ENCODE results near the gene MYO1E.
"Not testable (repeated sequence)": the region's sequence is repeated elsewhere in the genome, so short reads cannot be mapped to it uniquely, and the experiment has no call there.

MYO1E gene

DNA sequence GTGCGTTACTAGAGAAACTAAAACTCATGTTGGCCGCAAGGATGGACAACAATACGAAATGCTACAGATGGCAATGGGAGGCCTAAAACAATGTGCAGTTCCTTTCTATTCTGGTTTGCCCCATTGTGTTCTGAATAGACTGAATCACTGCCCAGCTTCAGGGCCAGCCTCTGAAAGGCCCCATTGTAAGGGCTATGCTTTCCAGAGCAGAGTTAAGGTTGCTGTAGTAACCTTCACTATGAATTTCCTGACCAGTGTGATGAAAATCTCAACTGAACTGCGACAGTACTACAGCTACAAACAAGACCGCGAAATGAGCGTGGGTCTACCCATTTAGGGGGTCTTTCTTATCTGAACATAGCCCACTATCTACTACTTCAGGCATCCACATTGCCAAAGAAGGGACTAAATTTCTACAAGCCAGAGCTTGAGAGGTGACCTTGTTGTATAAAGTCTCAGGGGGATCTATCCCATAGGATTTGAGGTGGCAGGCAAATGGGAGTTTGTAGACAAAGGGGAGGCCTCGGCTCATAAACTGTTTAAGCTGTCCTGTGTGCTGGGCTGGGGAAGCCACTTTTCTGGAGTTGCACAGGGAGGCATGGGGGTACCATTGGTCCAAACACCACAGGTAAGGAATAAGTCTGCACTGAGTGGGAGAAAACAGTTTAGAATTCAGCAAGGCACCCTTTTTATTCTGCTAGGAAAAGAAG lies 80.1 kb downstream of the MYO1E start:
- no peak for DNase-seq (ENCODE audit: insufficient read length, low spot score)
- FAIRE-seq = no peak
- TF ChIP-seq POLR2A (IDR thresholded peaks at IDR 0.05; ENCODE audit: low read depth, low read length) = no peak

DNA sequence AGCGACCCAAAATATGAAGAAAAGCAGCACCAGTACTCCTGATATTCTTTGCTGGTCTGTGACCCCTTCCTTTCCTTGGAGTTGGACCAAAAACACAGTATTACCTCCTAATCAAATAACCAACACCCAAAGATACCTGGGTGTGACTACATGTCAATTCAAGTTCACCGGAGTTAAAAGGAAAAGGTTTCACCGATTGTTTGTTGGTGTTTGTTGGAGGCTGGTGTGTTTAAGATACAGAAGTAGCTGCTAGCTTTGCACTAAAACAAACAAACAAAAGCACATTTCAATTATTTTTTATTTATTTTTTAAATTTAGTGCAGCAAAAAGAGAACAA lies 81.5 kb downstream of the MYO1E start:
- FAIRE-seq (no peak), DNase-seq (ENCODE audit: insufficient read length, low spot score) (no peak)
- no peak for TF ChIP-seq POLR2A (IDR thresholded peaks at IDR 0.05; ENCODE audit: low read depth, low read length)

DNA sequence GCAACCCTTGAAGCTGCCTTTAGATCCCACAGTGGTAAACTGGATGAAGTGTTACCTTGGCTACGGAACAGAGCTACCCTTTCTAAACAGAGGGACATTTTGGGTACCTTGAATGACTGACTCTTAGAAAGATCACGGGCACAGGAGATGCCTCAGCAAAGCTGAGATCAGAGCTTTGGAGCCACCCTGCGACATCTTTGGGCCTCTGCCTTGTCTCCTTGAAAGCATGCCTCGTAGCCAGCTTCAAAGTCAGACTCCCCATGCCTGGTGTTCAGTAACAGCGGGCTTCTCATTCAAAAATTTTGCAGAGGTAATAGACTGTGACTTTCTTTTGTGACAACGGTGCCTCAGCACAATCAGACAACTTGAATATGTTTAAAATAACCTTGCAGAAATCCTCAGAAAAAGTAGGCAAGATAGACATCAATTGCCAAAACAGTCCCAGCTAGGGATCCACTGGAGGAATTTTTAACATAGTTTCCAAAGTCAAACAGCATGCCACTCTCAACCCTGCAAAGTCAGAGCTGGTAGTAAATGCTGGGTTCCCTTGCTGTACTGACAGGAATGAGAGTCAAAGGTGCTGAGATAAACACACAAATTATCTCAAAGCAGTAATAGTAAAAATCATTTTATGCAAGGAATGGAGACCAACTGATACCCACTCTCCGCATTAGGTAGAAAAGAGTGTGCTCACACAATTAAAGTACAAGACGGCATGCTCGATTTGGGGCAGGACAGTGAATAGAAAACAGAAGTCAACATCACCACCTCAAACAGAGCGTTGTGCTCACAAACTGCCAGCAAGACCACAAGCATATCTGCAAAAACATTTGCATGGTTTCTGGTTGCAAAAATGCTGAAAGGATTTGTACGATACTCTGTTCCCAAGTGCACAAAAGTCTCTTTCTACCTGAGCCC lies 82.1 kb downstream of the MYO1E start:
- no peak for FAIRE-seq

DNA sequence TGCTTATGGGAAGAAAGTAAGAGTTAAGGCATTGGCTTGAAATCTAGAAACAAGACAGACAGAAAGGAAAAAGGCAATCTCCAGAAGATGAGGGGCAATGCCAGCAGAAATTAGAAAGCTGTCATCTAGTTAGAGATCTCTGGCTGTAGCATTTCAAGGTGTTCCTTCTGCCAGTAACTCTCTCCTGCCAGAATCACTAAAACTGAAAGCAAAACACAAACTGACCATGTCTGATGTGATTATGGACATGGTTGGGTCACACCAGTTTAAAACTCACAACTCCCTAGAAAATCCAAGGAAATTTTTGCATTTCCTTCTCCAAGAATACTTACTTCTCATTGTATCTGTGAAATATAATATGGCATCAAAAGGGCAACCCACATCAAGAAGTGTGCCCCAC lies 83.1 kb downstream of the MYO1E start:
- DNase-seq (ENCODE audit: insufficient read length, low spot score) (no peak), FAIRE-seq (no peak)
- no peak for TF ChIP-seq POLR2A (IDR thresholded peaks at IDR 0.05; ENCODE audit: low read depth, low read length)

More for the DNA sequence above, 82.1 kb downstream of the MYO1E start:
- DNase-seq (ENCODE audit: insufficient read length, low spot score) = no peak
- TF ChIP-seq POLR2A (IDR thresholded peaks at IDR 0.05; ENCODE audit: low read depth, low read length) = no peak

DNA sequence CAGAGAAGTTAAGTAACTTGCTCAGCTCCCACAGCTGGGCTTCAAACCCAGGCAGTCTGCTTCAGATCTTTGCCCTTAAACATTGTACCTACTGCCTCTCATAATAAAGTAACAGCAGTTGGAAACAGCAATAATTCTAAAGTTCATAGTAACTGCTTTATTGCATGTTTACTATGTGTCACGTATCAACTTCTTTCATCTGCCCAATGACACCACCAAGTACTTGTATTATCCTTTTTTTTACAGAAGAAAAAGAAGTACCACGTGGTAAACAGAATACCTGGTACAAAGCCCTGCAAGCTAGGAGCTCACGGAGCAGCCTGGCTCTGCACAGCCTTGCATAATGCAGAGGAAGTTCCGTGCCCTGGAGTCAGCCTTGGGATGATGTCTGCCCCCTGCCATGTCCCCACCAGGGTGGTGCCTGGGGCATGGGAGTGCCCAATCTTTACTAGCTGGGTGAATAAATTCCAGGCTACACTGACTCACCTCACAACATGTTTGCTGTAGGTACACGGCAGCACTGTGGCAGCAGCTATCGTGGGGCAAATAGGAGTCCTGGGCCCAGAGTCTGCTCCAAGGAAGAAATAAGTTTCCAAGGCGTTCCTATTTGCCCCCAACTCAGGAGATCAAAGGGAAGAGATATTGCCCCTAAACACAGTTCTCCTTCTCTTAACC lies 88.8 kb downstream of the MYO1E start:
- FAIRE-seq (peak; percentile 72), DNase-seq (ENCODE audit: insufficient read length, low spot score) (peak; percentile 67)
- no peak for TF ChIP-seq POLR2A (IDR thresholded peaks at IDR 0.05; ENCODE audit: low read depth, low read length)

DNA sequence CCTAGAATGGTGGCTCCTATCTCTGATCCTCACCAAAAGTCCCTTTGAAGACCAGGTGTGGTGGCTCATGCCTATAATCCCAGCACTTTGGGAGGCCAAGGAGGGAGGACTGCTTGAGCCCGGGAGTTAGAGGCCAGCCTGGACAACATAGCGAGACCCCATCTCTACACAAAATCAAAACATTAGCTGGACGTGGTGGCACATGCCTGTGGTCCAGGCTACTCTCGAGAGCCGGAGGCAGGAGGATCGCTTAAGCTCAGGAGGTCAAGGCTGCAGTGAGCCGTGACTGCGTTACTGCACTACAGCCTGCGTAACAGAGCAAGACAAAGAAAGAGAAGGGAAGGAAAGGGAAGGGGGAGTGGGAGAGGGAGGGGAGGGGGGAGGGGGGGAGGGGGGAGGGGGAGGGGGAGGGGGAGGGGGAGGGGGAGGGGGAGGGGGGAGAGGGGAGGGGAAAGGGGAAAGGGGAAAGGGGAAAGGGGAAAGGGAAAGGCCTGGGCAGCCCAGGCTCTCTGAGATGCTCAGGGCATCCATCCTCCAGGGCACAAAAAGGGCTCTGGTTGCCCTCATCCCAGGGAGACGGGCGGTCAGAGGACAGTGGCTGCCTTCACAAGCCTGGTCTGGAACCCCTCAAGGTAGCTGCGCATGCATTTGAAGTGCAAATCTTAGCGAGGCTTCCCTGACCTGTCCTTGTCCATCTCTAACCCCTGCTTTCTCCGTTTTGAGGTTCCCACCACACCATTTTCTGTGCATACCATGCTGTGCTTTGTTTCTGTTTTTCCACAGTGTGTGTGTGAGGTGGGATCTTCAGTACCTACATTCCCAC lies 89.9 kb downstream of the MYO1E start:
- no peak for FAIRE-seq
- TF ChIP-seq POLR2A (IDR thresholded peaks at IDR 0.05; ENCODE audit: low read depth, low read length) = no peak
- DNase-seq (ENCODE audit: insufficient read length, low spot score) = no peak

DNA sequence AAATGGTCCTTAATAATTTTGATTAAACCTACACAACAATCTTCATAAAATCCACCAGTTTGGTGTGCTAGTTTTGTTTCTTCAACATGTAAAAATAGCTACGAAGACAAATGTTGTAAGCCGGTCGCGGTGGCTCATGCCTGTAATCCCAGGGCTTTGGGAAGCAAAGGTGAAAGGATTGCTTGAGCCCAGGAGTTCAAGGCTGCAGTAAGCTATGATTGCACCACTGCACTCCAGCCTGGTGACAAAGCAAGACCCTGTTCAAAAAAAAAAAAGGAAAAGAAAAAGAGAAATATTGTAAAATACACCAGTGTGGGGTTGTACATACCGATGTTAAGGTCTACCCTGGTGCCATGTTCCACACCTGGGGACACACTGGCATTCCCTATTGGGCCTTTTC lies 91.0 kb downstream of the MYO1E start:
- no peak for TF ChIP-seq POLR2A (IDR thresholded peaks at IDR 0.05; ENCODE audit: low read depth, low read length)
- DNase-seq (ENCODE audit: insufficient read length, low spot score) (no peak), FAIRE-seq (no peak)

DNA sequence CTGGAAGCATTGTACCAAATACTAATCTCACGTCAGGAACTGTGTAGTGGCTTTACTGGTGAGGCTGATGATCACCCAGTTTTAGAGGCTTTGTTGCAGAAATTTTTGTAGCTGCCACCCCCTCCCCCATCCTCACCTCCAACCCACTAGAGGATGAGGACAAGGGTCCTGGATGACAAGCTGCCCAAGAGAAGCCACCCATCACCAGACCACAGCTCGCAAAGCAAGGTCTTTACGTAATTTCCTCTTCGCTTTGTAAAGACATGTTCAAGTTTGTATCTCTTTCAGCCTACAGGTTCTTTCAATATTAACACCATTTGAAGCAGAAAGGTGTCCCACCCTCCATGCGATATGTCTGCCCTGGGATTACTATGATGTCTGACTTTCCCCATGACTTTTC lies 91.8 kb downstream of the MYO1E start:
- TF ChIP-seq POLR2A (IDR thresholded peaks at IDR 0.05; ENCODE audit: low read depth, low read length) = no peak
- DNase-seq (ENCODE audit: insufficient read length, low spot score) = no peak
- no peak for FAIRE-seq

DNA sequence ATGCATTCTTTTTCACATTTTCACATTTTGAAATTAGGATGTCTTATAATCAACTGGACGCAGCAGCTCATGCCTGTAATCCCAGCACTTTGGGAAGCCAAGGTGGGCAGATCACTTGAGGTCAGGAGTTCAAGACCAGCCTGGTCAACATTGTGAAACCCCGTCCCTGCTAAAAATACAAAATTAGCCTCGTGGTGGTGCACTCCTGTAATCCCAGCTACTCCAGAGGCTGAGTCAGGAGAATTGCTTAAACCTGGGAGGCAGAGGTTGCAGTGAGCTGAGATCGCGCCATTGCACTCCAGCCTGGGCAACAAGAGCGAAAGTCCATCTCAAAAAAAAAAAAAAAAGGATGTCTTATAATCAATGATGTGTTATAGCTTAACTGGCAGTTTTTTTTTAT lies 92.4 kb downstream of the MYO1E start:
- not testable (repeated sequence) for DNase-seq (ENCODE audit: insufficient read length, low spot score); FAIRE-seq

DNA sequence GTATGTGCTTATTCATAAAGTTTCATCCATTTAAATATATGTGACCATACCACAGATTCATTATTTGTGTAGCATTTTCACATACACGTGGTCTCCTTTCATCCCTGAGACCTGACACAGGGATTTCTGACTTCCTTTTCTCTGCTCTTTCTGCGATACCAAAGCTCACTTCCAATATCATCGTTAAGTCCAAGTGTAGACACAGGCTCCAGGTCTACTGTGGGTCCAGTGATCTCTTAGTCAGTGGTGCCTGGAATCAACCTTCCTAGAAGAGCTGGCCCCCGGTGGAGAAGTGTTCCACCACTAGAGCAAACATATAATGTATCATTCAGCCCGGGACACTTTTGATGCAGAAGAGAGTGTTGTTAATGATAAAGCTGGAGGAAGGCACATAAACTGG lies 93.6 kb downstream of the MYO1E start:
- DNase-seq (ENCODE audit: insufficient read length, low spot score) (no peak), FAIRE-seq (no peak)
- no peak for TF ChIP-seq POLR2A (IDR thresholded peaks at IDR 0.05; ENCODE audit: low read depth, low read length)

DNA sequence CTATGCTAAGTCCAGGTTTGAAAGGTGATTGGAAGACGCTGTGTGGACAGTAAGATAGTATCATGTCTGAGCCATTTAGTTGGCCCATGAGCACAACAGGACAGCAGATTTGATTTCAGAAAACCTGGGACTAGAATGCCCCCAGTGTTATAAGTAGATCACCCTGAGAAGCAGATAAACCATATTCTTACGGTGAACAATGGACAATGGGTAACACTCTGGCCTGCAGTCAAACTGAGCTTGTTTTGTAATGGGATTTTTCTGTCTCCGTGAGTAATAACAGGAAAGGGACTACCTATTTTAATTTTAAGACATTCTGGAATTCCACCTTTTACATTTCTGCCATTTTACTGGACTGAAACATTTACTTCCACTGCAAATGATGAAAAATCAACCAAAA lies 94.6 kb downstream of the MYO1E start:
- no peak for TF ChIP-seq POLR2A (IDR thresholded peaks at IDR 0.05; ENCODE audit: low read depth, low read length)
- DNase-seq (ENCODE audit: insufficient read length, low spot score) = no peak
- no peak for FAIRE-seq

DNA sequence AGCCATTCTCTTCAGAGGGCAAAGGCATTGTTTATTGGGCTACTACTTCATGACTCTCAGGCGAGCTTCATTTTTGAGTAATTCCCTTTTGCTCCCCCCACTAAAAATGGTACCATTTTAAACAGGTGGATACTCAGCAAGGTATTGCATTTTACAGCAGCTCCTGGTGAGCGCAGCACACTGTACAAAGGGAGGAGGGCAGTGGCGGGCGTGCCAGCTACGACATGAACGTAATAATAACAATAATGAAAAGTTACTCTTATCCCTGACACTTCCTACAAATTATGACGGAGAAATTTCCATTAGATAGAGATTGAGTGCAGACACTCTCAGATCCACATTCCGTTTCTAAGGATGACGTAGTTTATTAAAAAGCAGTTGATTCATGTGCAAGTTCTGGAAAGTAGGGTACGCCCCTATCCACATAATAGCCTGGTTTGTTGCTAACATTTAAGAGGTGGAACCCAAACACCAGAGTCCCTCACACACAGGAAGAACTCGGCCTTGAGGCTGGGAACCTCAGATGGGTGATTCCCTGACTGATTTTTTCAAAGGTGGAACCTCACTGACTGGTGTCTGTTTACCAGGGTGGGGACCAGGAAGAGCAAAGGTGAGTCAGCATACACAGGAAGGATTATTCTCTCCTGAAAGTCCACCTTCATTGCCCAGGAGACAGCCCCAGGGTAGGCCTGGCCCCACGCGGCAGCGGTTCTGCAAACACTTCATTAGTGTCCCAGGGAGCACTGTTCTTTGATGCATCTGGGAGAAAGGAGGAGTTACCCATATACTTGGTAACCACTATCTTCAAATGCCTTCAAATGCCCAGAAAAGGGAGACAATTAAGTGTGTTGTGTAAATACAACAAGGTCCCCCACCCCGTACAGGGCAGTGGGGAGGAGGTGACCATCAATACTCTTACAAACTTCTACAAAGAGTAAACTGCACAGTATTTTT lies 96.2 kb downstream of the MYO1E start:
- no peak for TF ChIP-seq POLR2A (IDR thresholded peaks at IDR 0.05; ENCODE audit: low read depth, low read length)
- DNase-seq (ENCODE audit: insufficient read length, low spot score) (no peak), FAIRE-seq (no peak)
